ENCODE results near the gene MAN2C1. TPM values are rescaled to one million over a fixed set of nuclear protein-coding genes. Genes with fewer than 3 reads are reported as not detected.
A peak's percentile ranks its signal among the peaks of the same experiment; 100 is the strongest.

The MAN2C1 gene
- total RNA-seq, 4 donors from 2014 or later, result 97.2 to 527 (median 180) TPM

- no peaks in the 10 kb centered on the region for H3K9me3 ChIP-seq
- H3K36me3 ChIP-seq, result peaks cover 68% of the 10 kb centered on the region
- no peaks in the 10 kb centered on the region for H3K4me1 ChIP-seq
- H3K4me3 ChIP-seq, result no peak overlapping the region
- H3K27ac ChIP-seq, result no peak overlapping the region
- DNase-seq (ENCODE audit: low spot score in 2 of 2), result no peak
- WGBS, result 100% methylated on average over 2 of the region's 20 CpGs
- H3K27me3 ChIP-seq, result no peaks in the 10 kb centered on the region
- TF ChIP-seq CTCF (IDR thresholded peaks at IDR 0.05) (no peak), POLR2A (IDR thresholded peaks at IDR 0.05) (no peak), EP300 (IDR thresholded peaks at IDR 0.05) (no peak), POLR2AphosphoS5 (IDR thresholded peaks at IDR 0.05) (no peak)
Measured at GRCh38 chr15:75356517-75356916, 11.9 kb downstream of the MAN2C1 start.

GRCh38 chr15:75356006-75356405 is 12.4 kb downstream of the MAN2C1 start:
- DNase-seq (ENCODE audit: low spot score in 2 of 2), result peak in 1 of 2 donors; percentile 59
- 86% methylated on average over 28 of the region's 28 CpGs for WGBS
- no peak overlapping the region for H3K4me3 ChIP-seq
- no peaks in the 10 kb centered on the region for H3K4me1 ChIP-seq
- no peaks in the 10 kb centered on the region for H3K27me3 ChIP-seq
- H3K27ac ChIP-seq, result no peak overlapping the region
- no peaks in the 10 kb centered on the region for H3K9me3 ChIP-seq
- TF ChIP-seq POLR2AphosphoS5 (IDR thresholded peaks at IDR 0.05), result no peak
- no peak for TF ChIP-seq POLR2A (IDR thresholded peaks at IDR 0.05)
- no peak for TF ChIP-seq EP300 (IDR thresholded peaks at IDR 0.05)
- no peak for TF ChIP-seq CTCF (IDR thresholded peaks at IDR 0.05)
- peaks cover 63% of the 10 kb centered on the region for H3K36me3 ChIP-seq

DNA sequence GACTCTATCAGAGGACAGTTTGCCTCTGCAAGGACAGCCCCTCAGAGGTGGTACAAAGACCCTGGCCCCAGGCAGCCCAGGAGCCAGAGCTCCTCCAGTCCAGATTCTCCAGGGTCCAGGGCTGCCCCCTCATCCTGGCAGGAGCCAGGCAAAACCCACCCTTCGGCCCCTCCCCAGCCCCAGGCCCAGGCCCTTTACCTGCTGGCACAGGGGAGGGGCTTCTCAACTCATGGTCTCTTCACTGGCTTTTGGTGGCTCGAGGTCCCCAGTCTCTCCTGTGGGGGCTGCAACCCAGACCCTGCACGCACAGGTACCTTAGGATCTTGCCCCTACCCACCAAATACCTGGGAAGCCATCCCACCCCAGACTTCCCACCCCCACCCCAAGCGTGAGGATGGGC is 13.0 kb downstream of the MAN2C1 start:
- Histone ChIP-seq H3K27ac (no peak overlapping the region), H3K36me3 (peaks cover 57% of the 10 kb centered on the region), H3K27me3 (no peaks in the 10 kb centered on the region), H3K9me3 (no peaks in the 10 kb centered on the region), H3K4me1 (no peaks in the 10 kb centered on the region), H3K4me3 (no peak overlapping the region)
- TF ChIP-seq CTCF (IDR thresholded peaks at IDR 0.05) (no peak), POLR2AphosphoS5 (IDR thresholded peaks at IDR 0.05) (no peak), EP300 (IDR thresholded peaks at IDR 0.05) (no peak), POLR2A (IDR thresholded peaks at IDR 0.05) (no peak)
- no peak for DNase-seq (ENCODE audit: low spot score in 2 of 2)
- WGBS, result 100% methylated on average over 2 of the region's 4 CpGs

DNA sequence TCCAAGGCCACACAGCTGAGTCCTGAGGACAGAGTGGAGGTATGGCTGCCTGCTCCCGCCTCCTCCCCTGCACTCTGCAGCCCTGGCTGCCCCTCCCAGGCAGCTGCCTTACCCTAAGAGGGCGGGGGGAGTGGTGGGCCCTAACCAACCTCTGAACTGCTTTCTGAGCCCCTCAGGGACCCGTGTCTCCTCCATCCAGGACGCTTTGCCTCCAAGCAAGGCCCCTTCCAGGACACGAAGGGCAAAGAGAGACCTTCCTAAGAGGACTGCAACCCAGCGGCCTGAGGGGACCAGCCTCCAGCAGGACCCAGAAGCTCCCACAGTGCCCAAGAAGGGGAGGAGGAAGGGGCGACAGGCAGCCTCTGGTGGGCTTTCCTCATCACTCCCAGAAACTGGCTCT is 14.0 kb downstream of the MAN2C1 start:
- Histone ChIP-seq H3K9me3 (no peaks in the 10 kb centered on the region), H3K27me3 (no peaks in the 10 kb centered on the region), H3K4me1 (no peaks in the 10 kb centered on the region), H3K36me3 (peaks cover 48% of the 10 kb centered on the region), H3K27ac (no peak overlapping the region), H3K4me3 (no peak overlapping the region)
- 83% methylated on average over 7 of the region's 7 CpGs for WGBS
- TF ChIP-seq POLR2A (IDR thresholded peaks at IDR 0.05) (no peak), POLR2AphosphoS5 (IDR thresholded peaks at IDR 0.05) (no peak), EP300 (IDR thresholded peaks at IDR 0.05) (no peak), CTCF (IDR thresholded peaks at IDR 0.05) (no peak)
- DNase-seq (ENCODE audit: low spot score in 2 of 2), result peak in 1 of 2 donors; percentile 64

DNA sequence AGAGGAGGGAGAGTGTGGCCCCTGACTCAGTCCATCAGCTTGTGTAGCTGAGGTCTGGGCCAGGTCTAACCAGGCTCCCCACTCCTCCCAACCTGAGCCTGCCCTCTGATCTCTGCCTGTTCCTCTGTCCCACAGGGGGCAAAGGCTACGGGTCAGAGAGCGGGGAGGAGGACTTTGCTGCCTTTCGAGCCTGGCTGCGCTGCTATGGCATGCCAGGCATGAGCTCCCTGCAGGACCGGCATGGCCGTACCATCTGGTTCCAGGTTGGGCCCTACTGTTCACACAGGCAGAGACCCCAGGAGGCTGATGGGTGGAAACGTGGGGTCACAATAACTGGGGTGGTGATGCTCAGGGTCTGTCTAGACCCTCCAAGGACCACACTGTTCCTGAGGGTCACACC is 14.8 kb downstream of the MAN2C1 start:
- Histone ChIP-seq H3K4me3 (no peak overlapping the region), H3K9me3 (no peaks in the 10 kb centered on the region), H3K27me3 (no peaks in the 10 kb centered on the region), H3K4me1 (peaks cover 7% of the 10 kb centered on the region), H3K27ac (no peak overlapping the region), H3K36me3 (peaks cover 39% of the 10 kb centered on the region)
- WGBS, result 80% methylated on average over 5 of the region's 7 CpGs
- no peak for TF ChIP-seq POLR2AphosphoS5 (IDR thresholded peaks at IDR 0.05)
- TF ChIP-seq POLR2A (IDR thresholded peaks at IDR 0.05), result no peak
- TF ChIP-seq EP300 (IDR thresholded peaks at IDR 0.05), result no peak
- no peak for TF ChIP-seq CTCF (IDR thresholded peaks at IDR 0.05)
- no peak for DNase-seq (ENCODE audit: low spot score in 2 of 2)
